NK-92 (cell line): ENCODE results near the gene CTIF.

Source experiments
- DNase-seq: peaks from one replicate; lab custom pipeline; 2025; ENCODE audit not compliant: unreplicated experiment; lab: John Stamatoyannopoulos, UW

Gene CTIF

GRCh38 chr18:48550101-48550729 lies 11.4 kb downstream of the CTIF start:
- DNase-seq, result no peak

- DNase-seq, result no peak
Measured at GRCh38 chr18:48551100-48551499, 12.3 kb downstream of the CTIF start.

- no peak for DNase-seq
Measured at GRCh38 chr18:48552130-48552529, 13.3 kb downstream of the CTIF start.

GRCh38 chr18:48553236-48553635 lies 14.4 kb downstream of the CTIF start:
- no peak for DNase-seq

- DNase-seq, result no peak
Measured at GRCh38 chr18:48554610-48555400, 16.0 kb downstream of the CTIF start.

GRCh38 chr18:48555465-48555995 lies 16.7 kb downstream of the CTIF start:
- DNase-seq, result no peak

- no peak for DNase-seq
Measured at GRCh38 chr18:48557640-48558174, 18.9 kb downstream of the CTIF start.

- DNase-seq, result no peak
Measured at GRCh38 chr18:48558248-48558647, 19.4 kb downstream of the CTIF start.

GRCh38 chr18:48560491-48560890 lies 21.7 kb downstream of the CTIF start:
- no peak for DNase-seq

- no peak for DNase-seq
Measured at GRCh38 chr18:48562075-48562474, 23.2 kb downstream of the CTIF start.

- no peak for DNase-seq
Measured at GRCh38 chr18:48563027-48563426, 24.2 kb downstream of the CTIF start.

- no peak for DNase-seq
Measured at GRCh38 chr18:48564139-48564538, 25.3 kb downstream of the CTIF start.

- DNase-seq, result no peak
Measured at GRCh38 chr18:48565105-48565504, 26.3 kb downstream of the CTIF start.

GRCh38 chr18:48566589-48566988 lies 27.8 kb downstream of the CTIF start:
- no peak for DNase-seq

- no peak for DNase-seq
Measured at GRCh38 chr18:48567388-48567787, 28.6 kb downstream of the CTIF start.

- DNase-seq, result no peak
Measured at GRCh38 chr18:48569139-48569914, 30.5 kb downstream of the CTIF start.

- no peak for DNase-seq
Measured at GRCh38 chr18:48569915-48570264, 31.1 kb downstream of the CTIF start.

GRCh38 chr18:48570313-48570712 lies 31.5 kb downstream of the CTIF start:
- no peak for DNase-seq

GRCh38 chr18:48571639-48572384 lies 33.0 kb downstream of the CTIF start:
- DNase-seq, result no peak

GRCh38 chr18:48572402-48573126 lies 33.7 kb downstream of the CTIF start:
- DNase-seq, result no peak
